Osteocyte (in vitro differentiated cells): ENCODE results near the gene OR2AP1. TPM values are rescaled to one million over a fixed set of nuclear protein-coding genes. Genes with fewer than 3 reads are reported as not detected.

Experiments used
- DNase-seq: peaks from one replicate; pipeline ENCODE4 v3.0.0; 2021; ENCODE audit warnings: mixed read lengths; ENCODE audit not compliant: unreplicated experiment; ENCODE audit errors: extremely low spot score
- H3K27ac Mint-ChIP-seq: one replicate; pipeline ENCODE4 v1.8.0; 2021; ENCODE audit warnings: mild to moderate bottlenecking, mixed read lengths; ENCODE audit not compliant: unreplicated experiment
- H3K27me3 Mint-ChIP-seq: one replicate; pipeline ENCODE4 v1.8.0; 2021; ENCODE audit warnings: mixed read lengths; ENCODE audit not compliant: unreplicated experiment
- H3K36me3 Mint-ChIP-seq: one replicate; pipeline ENCODE4 v1.8.0; 2021; ENCODE audit warnings: mixed read lengths; ENCODE audit not compliant: unreplicated experiment
- H3K4me1 Mint-ChIP-seq: one replicate; pipeline ENCODE4 v1.8.0; 2021; ENCODE audit warnings: mixed read lengths; ENCODE audit not compliant: unreplicated experiment
- H3K4me3 Mint-ChIP-seq: one replicate; pipeline ENCODE4 v1.8.0; 2021; ENCODE audit warnings: mild to moderate bottlenecking, moderate library complexity, mixed read lengths; ENCODE audit not compliant: unreplicated experiment
- H3K9me3 Mint-ChIP-seq: one replicate; pipeline ENCODE4 v1.8.0; 2021; ENCODE audit warnings: mixed read lengths; ENCODE audit not compliant: unreplicated experiment
- CTCF ChIP-seq: fragments of 200-600 bp; sonication (generic); IDR thresholded peaks from 2 replicates; pipeline ENCODE4 v1.5.0; 2021; ENCODE audit warnings: antibody characterized with exemption, mild to moderate bottlenecking, moderate library complexity
- total RNA-seq: library from RNA; stranded (reverse); gene quantifications from 2 replicates; pipeline ENCODE4 v1.2.1, GENCODE V29; 2021

Gene OR2AP1
- total RNA-seq, 1 donor from 2014 or later: not detected

DNA sequence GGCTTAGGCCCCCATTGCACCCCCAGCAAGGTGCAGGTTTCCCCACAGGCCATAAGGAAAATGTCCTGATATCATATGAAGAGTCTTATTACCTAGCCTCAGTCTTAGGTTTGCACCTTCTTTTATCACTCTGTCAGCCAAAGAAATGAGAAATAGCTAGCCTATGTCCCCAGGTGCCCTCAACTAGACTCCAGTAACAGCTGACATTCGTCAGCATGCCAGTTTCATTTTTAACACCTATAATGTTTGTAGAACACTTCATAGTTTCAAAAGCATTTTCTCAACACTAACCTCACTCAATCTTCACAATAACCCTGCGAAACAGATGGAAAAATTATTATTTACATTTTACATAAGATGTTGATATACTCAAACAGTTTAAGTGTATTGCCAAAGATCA is 40.4 kb downstream of the OR2AP1 start:
- H3K4me3 Mint-ChIP-seq: no peak overlapping the region
- H3K9me3 Mint-ChIP-seq: peaks cover 14% of the 10 kb centered on the region
- H3K4me1 Mint-ChIP-seq: no peaks in the 10 kb centered on the region
- no peak for DNase-seq
- H3K27ac Mint-ChIP-seq: no peak overlapping the region
- no peak for TF ChIP-seq CTCF
- peaks cover 33% of the 10 kb centered on the region for H3K27me3 Mint-ChIP-seq
- H3K36me3 Mint-ChIP-seq: no peaks in the 10 kb centered on the region

DNA sequence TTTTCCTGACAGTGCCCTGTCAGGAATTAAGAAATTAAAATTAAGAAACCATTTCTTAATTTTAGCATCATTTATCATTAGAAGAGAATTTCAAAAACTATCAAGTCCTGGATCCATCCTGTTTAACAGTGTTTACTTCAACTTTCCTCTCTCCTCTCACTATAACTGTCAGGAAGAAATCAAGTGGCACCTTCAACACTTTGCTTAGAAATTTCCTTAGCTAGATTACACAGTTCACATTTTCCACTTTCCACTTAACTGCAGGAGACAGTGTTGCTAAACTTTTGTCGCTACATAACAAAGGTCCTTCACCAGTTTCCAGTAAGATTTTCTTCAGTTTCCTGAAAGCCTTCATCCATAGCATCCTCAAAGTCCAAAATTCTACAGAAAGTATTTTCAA is 42.5 kb downstream of the OR2AP1 start:
- TF ChIP-seq CTCF: no peak
- H3K36me3 Mint-ChIP-seq: no peaks in the 10 kb centered on the region
- H3K4me1 Mint-ChIP-seq: peaks cover under 1% of the 10 kb centered on the region
- peaks cover 14% of the 10 kb centered on the region for H3K9me3 Mint-ChIP-seq
- no peak for DNase-seq
- H3K27ac Mint-ChIP-seq: no peak overlapping the region
- H3K27me3 Mint-ChIP-seq: peaks cover 27% of the 10 kb centered on the region
- H3K4me3 Mint-ChIP-seq: no peak overlapping the region

DNA sequence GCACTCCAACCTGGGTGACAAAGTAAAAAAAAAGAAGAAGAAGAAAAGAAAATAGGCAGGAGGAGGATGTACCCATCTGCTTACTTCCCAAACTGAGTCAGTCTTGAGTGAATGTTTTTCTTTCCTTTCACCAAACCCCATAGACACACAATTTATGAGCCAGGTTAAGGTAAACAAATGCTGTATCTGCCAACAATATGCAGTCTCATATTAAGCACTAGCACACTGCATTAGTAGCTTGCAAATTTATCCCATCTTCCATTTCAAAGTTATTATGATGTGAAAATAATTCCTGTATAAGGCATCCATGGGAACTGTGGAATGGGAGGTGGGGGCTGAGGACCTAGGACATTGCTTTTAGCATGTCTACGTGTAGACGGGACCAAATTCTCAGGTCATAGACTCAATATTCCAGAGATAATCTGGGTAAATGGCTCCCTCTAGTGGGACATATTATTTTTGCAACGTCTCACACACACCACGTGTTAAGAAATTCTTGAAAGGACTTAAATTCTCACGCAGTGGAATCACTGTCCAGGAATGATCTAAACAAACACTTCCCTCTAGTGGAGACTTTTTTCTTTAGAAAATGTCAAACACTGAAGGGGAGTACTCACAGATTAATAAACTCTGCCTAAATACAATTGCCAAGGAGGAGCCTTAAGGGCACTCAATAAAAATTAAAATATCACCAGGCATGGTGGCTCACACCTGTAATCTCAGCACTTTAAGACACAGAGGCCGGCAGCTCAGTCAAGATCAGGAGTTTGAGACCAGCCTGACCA is 47.3 kb downstream of the OR2AP1 start:
- Mint-ChIP-seq H3K4me1 (peaks cover 2% of the 10 kb centered on the region), H3K27me3 (peaks cover 34% of the 10 kb centered on the region), H3K27ac (no peak overlapping the region), H3K9me3 (peaks cover 14% of the 10 kb centered on the region), H3K36me3 (no peaks in the 10 kb centered on the region), H3K4me3 (no peak overlapping the region)
- DNase-seq: no peak
- TF ChIP-seq CTCF: peak; percentile 82

GRCh38 chr12:55624056-55624455 is 51.8 kb downstream of the OR2AP1 start:
- Mint-ChIP-seq H3K27ac (no peak overlapping the region), H3K4me1 (peaks cover 2% of the 10 kb centered on the region)

More at GRCh38 chr12:55624056-55624455, 51.8 kb downstream of the OR2AP1 start:
- Mint-ChIP-seq H3K4me3 (no peak overlapping the region), H3K27me3 (peaks cover 55% of the 10 kb centered on the region), H3K9me3 (no peaks in the 10 kb centered on the region), H3K36me3 (no peaks in the 10 kb centered on the region)
- no peak for TF ChIP-seq CTCF
- DNase-seq: no peak

Other genes starting within 250 kb of the OR2AP1 start
- gene OR6C3, start 241.7 kb upstream of the OR2AP1 start, total RNA-seq: not detected in 2 replicates
- not detected in 2 replicates for gene OR6C75, start 209.5 kb upstream of the OR2AP1 start, total RNA-seq
- gene OR6C65, start 171.9 kb upstream of the OR2AP1 start, total RNA-seq: not detected in 2 replicates
- gene OR6C76, start 146.2 kb upstream of the OR2AP1 start, total RNA-seq: not detected in 2 replicates
- gene OR6C2, start 128.4 kb upstream of the OR2AP1 start, total RNA-seq: not detected in 2 replicates
- gene OR6C70, start 102.3 kb upstream of the OR2AP1 start, total RNA-seq: not detected in 2 replicates
- gene OR6C68, start 80.1 kb upstream of the OR2AP1 start, total RNA-seq: not detected in 2 replicates
- gene OR6C4, start 22.9 kb upstream of the OR2AP1 start, total RNA-seq: not detected in 2 replicates
- gene OR10P1, start 64.4 kb downstream of the OR2AP1 start, total RNA-seq: not detected in 2 replicates
- 5.1 and 5.7 TPM in 2 replicates for gene ITGA7, start 135.4 kb downstream of the OR2AP1 start, total RNA-seq
- gene BLOC1S1, start 143.6 kb downstream of the OR2AP1 start, total RNA-seq: 99.4 and 103 TPM in 2 replicates
- gene RDH5, start 147.9 kb downstream of the OR2AP1 start, total RNA-seq: 4.1 and 5.9 TPM in 2 replicates
- gene CD63, start 156.5 kb downstream of the OR2AP1 start, total RNA-seq: 1,511 and 1,600 TPM in 2 replicates
- 11.6 and 14.0 TPM in 2 replicates for gene GDF11, start 170.7 kb downstream of the OR2AP1 start, total RNA-seq
- gene SARNP, start 245.3 kb downstream of the OR2AP1 start, total RNA-seq: 55.6 and 56.1 TPM in 2 replicates
- 26.0 TPM in 2 replicates for gene ORMDL2, start 245.6 kb downstream of the OR2AP1 start, total RNA-seq